HL-60 (cell line): ENCODE data around the gene VGLL2.

ENCODE experiments used
- CTCF ChIP-seq: IDR thresholded peaks from one replicate; pipeline ENCODE4 v1.5.1; 2011; ENCODE audit warnings: low read length, control low read depth, inconsistent platforms; ENCODE audit not compliant: insufficient read depth
- GABPA ChIP-seq: IDR thresholded peaks from 2 replicates; pipeline ENCODE4 v1.6.1; 2012; ENCODE audit warnings: low read depth
- REST ChIP-seq: IDR thresholded peaks from 2 replicates; pipeline ENCODE4 v1.6.1; 2012; ENCODE audit warnings: low read depth; ENCODE audit not compliant: insufficient replicate concordance

DNA sequence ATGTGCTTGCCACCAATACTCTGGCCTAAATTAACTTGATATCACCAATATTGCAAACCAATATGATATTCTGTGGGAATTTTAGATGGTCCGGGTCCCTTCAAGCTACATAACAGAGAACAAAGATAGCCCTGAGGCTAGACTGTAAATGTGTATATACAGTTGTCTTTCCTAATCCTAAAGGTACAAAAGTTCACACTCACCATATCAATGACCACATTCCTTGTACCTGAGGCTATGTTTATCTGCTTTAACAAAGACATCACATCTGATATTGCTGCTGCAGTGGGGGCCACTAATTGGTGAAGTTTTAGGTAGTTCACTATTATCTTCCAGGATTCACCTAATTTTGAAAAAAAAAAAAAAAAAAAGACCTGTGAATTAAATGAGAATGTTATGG is 38.6 kb upstream of the VGLL2 start:
- TF ChIP-seq CTCF: no peak
- no peak for TF ChIP-seq GABPA
- TF ChIP-seq REST: no peak
